HG03432 (cell line): Measurements from ENCODE around the gene SPATA32.

Experiments used
- ATAC-seq: cut with Tn5 transposase; IDR thresholded peaks from one replicate; pipeline ENCODE4 v1.9.1; 2021; ENCODE audit warnings: mild to moderate bottlenecking, moderate library complexity; ENCODE audit not compliant: unreplicated experiment

Gene SPATA32

GRCh38 chr17:45220079-45220478, 41.8 kb downstream of the SPATA32 start:
- ATAC-seq, result no peak

- ATAC-seq, result no peak
Observed at GRCh38 chr17:45218895-45219661, 42.8 kb downstream of the SPATA32 start.
